Activated CD4-positive, CD25-positive, alpha-beta regulatory T cell treated with anti-CD3 and anti-CD28 coated beads, Interleukin-2, amount 50 U/mL, for 24 hours (primary cell): ENCODE data around the gene RNLS.

ENCODE experiments used
- ATAC-seq, 2 donors: fragments of 150-1000 bp; cut with Tn5 transposase; one replicate each; pipeline ENCODE4 v1.10.0; 2021; ENCODE audit warnings: mild to moderate bottlenecking in 1 of 2, moderate library complexity in 1 of 2

RNLS gene

DNA sequence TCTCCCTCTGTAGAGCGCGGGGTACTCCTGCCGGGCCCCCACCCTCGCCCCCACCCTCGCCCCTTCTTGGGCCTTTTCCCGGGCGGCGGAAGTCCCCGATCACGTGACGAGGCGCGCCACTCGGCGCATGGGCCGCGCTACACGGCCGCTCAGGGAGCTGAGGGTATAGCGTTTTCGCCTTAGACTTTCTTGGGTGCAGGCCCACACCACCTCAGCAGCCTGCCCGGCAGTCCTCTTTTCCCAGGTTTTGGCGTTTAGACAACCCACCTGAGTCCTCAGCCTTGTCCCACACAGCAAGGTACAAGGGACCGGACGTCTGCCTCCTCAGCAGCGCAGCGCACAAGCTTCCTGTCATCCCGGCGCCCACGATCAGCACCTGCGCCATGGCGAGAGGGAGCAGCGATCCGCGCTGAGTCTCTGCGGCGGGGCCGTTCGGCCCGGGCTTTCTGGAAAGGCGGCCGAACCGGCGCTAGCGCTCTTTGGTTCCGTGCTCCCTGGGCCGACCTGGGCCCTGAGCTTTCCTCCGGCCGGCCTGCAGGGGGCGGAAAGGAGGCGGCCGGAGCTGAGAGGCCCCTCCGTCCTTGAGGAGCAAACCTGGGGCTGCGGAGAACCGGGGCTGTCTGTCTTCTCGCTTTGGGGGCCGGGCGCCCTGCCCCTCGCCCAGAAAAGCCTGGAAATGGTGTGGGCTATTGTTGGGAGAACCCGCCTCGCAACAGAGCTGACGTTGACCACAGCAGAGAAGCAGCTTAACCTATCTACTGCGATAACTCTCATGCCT lies at the start of gene RNLS:
Gene RNLS (minus strand): TSS at position 513 of the 778 bp plus-strand sequence.
- peak; percentile 87 to 91 for ATAC-seq

- ATAC-seq = no peak
Measured at GRCh38 chr10:88624840-88625239, 41.7 kb upstream of the RNLS start.

GRCh38 chr10:88623835-88624234 lies 40.7 kb upstream of the RNLS start:
- ATAC-seq = no peak

DNA sequence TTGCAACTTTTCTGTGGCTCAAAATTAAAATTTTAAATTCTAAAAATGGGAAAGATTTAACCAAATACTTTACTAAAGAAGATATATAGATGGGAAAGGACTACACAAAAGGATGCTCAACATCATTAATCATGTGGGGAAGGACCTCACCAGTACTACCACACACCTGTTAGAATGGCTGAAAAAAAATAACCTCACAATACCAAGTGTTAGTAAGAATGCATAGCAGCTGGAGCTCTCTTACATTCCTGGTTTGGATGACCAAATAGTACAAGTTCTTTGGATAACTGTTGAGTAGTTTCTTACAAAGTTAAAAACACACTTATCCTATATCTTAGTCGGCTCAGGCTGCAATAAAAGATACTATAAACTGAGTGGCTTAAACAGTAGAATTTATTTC lies 37.3 kb upstream of the RNLS start:
- ATAC-seq = no peak

DNA sequence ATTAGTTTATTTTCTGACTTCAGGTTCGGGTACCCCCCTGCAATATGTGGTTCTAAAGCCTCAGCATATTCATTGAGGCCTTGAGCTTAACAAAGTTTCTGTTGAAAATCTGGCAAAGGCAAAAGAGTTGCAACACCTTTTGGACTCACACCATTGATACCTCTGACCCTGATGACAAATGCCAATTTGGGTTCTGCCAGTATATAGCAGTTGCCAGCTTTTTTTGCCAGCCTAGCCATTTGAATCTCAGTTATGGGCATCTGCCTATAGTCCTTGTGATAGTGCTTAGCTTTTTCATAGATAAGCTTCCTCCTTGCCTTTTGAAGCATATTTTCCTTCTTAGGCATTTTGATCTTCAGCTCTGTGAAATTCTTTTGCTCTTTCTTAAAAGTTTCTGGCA lies 35.4 kb upstream of the RNLS start:
- no peak for ATAC-seq

GRCh38 chr10:88617772-88618300 lies 34.7 kb upstream of the RNLS start:
- no peak for ATAC-seq

DNA sequence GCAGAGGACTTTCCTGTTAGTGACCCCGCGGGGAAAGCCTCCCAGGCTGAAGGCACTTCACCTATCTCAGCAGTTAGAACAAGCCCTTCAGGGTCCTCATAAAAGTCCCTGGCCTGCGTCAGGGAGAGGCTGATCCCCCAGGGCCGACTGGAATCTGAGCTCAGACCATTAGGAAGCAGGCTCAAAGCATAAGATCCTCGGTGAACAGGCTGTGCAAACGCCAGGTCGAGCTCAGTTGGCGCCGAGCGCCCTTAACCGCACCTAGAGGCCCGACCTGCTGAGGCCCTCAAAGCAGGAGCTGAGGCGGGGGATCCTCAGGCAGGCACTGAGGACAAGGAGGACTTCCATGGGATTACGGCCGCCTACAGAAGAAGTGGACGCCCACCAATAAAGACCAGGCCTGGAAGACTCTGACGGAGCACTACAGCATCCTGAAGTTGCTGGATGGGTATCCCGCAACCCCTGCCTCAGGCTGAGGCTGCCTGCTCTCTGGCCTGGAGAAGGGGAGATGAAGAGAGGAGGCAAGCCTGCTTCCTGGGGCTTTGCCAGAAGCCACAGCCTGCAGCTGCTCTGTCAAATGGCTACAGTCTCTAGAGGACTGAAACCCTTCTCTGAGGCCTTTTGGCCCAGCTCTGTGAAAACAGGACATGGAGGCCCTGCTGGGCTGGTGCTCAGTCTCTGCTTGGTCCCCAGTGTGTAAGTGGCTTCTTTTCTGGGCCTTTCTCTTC lies 33.3 kb upstream of the RNLS start:
- no peak for ATAC-seq

- ATAC-seq = no peak
Measured at GRCh38 chr10:88608780-88609179, 25.7 kb upstream of the RNLS start.

- no peak for ATAC-seq
Measured at GRCh38 chr10:88608052-88608732, 25.1 kb upstream of the RNLS start.

- no peak for ATAC-seq
Measured at GRCh38 chr10:88598055-88598454, 14.9 kb upstream of the RNLS start.

GRCh38 chr10:88594482-88594881 lies 11.4 kb upstream of the RNLS start:
- no peak for ATAC-seq

DNA sequence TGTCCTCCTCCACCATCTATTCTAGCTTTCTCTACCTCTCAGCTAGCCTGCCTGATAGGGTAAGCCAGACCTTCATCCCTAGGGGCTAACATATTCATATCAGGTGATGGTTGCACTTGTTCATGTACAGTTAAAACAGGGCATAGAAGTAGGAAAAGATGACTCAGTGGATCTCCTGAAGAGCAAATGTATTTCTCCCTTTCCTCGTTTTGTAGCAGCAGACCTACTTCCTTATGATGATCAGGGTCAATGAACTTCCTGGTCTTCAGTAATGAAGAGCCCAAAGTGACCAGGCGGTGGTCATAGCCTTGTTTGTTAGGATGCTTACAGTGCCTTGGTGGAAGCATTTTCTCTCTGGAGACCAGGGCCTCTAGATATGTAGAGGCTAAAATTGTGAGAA lies 9.8 kb upstream of the RNLS start:
- no peak for ATAC-seq

DNA sequence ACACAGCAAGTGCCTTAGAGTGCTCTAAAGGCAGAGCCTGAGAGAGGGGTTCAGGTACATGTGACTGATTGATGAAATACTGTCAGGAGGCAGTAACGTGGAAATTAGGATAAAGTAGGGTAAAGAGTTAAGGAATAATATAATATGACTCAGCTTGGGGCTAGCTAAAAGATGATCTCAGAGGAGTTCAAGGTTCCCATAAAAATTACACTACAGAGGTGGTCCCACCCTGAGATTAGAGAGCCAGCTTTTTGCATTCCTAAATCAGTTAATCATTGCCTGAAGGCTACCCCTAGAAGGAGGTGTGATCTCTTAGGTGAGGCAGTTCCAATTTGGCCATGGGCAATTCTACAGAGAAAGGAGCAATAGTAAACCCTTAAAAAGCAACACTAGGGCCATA lies 9.3 kb upstream of the RNLS start:
- no peak for ATAC-seq

DNA sequence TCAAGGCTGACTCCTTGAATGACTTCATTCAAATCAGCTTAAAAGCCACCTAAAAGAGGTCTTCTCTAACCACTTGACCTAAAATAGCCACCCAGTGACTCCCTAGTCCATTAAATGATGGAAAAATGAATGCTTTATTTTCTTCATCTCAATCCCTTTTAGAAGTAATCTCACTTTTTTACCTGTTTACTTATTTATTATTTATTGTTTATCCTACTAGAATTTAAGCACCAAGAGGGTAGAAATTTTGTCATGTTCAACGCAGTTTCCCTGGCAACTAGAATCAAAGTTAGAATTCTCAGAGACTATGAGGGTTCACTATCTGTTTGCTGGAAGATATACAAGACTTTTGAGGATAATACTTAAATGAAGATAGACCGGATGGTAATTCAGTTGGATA lies 3.3 kb upstream of the RNLS start, which contains the start of gene LIPJ:
Gene LIPJ (plus strand): TSS at position 301 of the 400 bp plus-strand sequence. CDS start 3,926 bp downstream, outside the sequence.
- ATAC-seq = no peak

DNA sequence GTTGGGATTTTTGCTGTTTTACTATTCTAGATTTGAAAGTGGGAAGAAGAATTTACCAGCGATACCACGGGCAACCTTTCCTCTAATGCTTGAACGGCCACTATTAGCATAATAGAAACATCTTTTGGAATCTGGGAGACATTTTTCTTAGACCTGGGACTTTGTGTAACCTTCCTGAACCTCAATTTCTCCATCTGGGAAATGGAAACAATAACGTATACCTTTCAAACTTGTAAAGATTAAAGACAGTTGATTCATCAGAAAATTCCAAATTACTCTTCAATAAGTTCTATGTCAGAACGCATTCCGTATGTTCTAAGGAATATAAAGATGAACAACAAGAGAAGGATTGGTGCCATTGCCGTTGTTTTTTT lies 453 bp upstream of the RNLS start:
- ATAC-seq = no peak

GRCh38 chr10:88582411-88582805 lies 710 bp downstream of the RNLS start:
- peak in 1 of 2 donors; percentile 2 for ATAC-seq

DNA sequence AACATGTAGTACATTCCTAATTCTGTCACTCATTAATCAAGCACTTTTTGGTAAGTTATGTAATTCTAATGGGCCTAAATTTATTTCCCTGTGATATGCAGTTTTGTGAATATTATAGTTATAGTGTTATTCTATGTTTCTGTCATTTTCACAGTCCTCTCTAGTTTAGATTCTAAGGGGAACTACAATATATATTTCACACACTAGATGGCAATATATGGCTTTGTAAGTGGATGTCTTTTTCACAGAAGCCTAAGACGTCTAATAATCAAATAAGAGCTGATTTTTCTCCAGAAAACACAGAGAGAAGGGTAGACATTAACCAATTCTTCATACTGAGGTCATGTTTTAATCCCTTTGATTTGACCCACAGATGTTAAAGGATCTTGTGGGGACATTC lies 18.0 kb downstream of the RNLS start:
- no peak for ATAC-seq

- no peak for ATAC-seq
Measured at GRCh38 chr10:88562152-88562551, 21.0 kb downstream of the RNLS start.

GRCh38 chr10:88557658-88558057 lies 25.5 kb downstream of the RNLS start:
- ATAC-seq = no peak

DNA sequence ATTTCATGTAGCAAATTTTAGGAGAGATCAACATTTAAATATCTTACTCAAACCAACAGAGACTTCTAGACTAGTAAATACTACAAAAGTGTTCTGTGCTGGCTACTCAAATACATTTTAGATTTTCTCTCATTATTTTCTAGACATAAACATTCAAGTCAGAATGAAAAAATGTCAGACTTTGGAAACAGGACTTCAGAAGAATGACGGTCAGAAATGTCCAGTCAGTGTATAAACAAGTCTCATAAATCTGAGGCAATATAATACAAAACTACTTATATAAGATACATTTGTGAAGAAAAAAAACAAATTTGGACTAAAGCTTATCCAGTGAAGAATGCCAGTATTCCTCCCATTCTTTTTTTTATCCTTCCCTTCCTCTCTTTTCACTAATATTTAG lies 25.9 kb downstream of the RNLS start:
- ATAC-seq = no peak

GRCh38 chr10:88555190-88555908 lies 27.8 kb downstream of the RNLS start:
- no peak for ATAC-seq

GRCh38 chr10:88553116-88553752 lies 29.9 kb downstream of the RNLS start:
- ATAC-seq = peak in 1 of 2 donors; percentile 83
